Activated T-cell treated with anti-CD3 and anti-CD28 coated beads, Interleukin-2, amount 50 U/mL, for 72 hours (primary cell): ENCODE measurements around the gene BLOC1S4. TPM values are rescaled to one million over a fixed set of nuclear protein-coding genes. Genes with fewer than 3 reads are reported as not detected.
"Not testable (repeated sequence)": the region's sequence is repeated elsewhere in the genome, so short reads cannot be mapped to it uniquely, and the experiment has no call there.

Experiments used
- ATAC-seq, 2 donors: fragments of 150-1000 bp; cut with Tn5 transposase; replicated peaks in 1 of 2; 2 replicates each; pipeline ENCODE4 v1.10.0; 2021; ENCODE audit warnings: moderate library complexity in 2 of 2, mild to moderate bottlenecking in 1 of 2
- DNase-seq, 2 donors: peaks; one replicate each; pipeline ENCODE4 v3.0.0; 2021 to 2022; ENCODE audit warnings: mixed read lengths in 1 of 2
- H3K27ac Mint-ChIP-seq: one replicate; pipeline ENCODE4 v1.8.0; 2022; ENCODE audit warnings: mild to moderate bottlenecking, moderate library complexity, mixed read lengths
- H3K27me3 Mint-ChIP-seq: one replicate; pipeline ENCODE4 v1.8.0; 2022; ENCODE audit warnings: low read depth, mixed read lengths
- H3K36me3 Mint-ChIP-seq, 2 donors: one replicate each; pipeline ENCODE4 v1.8.0; 2022; ENCODE audit warnings: mixed read lengths in 2 of 2, mild to moderate bottlenecking in 1 of 2; ENCODE audit not compliant: insufficient read depth in 2 of 2
- H3K4me1 Mint-ChIP-seq: one replicate; pipeline ENCODE4 v1.8.0; 2022; ENCODE audit warnings: low read depth, mixed read lengths
- H3K4me3 Mint-ChIP-seq, 2 donors: one replicate each; pipeline ENCODE4 v1.8.0; 2022; ENCODE audit warnings: mild to moderate bottlenecking in 2 of 2, mixed read lengths in 2 of 2, moderate library complexity in 2 of 2
- H3K9me3 Mint-ChIP-seq, 2 donors: one replicate each; pipeline ENCODE4 v1.8.0; 2022; ENCODE audit warnings: mixed read lengths in 2 of 2
- total RNA-seq, 2 donors: library from RNA; stranded (reverse); gene quantifications; one replicate each; pipeline ENCODE4 v1.2.3, GENCODE V29; 2022

BLOC1S4 gene
- 10 to 100 TPM; 14.1 to 14.6 TPM for total RNA-seq

GRCh38 chr4:6716018-6716911, at the start of gene BLOC1S4:
TSS of gene BLOC1S4 (plus strand) at chr4:6716174. CDS start at chr4:6716210, 36 bp downstream.
- DNase-seq (peak; percentile 90 to 91), ATAC-seq (peak; percentile 86 to 89)
- Mint-ChIP-seq H3K9me3 (no peaks in the 10 kb centered on the region), H3K27me3 (no peaks in the 10 kb centered on the region), H3K27ac (peak within 1 kb of the TSS; percentile 95), H3K36me3 (peaks cover 0 to 2% of the 10 kb centered on the region in 2 donors), H3K4me3 (peak within 1 kb of the TSS; percentile 87 to 93), H3K4me1 (peaks cover 42% of the 10 kb centered on the region)

GRCh38 chr4:6668391-6668790, 47.6 kb upstream of the BLOC1S4 start:
- Mint-ChIP-seq H3K4me1 (peaks cover 4% of the 10 kb centered on the region), H3K27me3 (peaks cover 2% of the 10 kb centered on the region)

GRCh38 chr4:6671648-6672047, 44.3 kb upstream of the BLOC1S4 start:
- H3K27me3 Mint-ChIP-seq: no peaks in the 10 kb centered on the region
- peaks cover 15 to 20% of the 10 kb centered on the region in 2 donors for H3K36me3 Mint-ChIP-seq
- ATAC-seq: no peak
- H3K27ac Mint-ChIP-seq: no peak overlapping the region
- no peak for DNase-seq
- H3K9me3 Mint-ChIP-seq: no peaks in the 10 kb centered on the region
- H3K4me1 Mint-ChIP-seq: peaks cover 25% of the 10 kb centered on the region
- no peak overlapping the region for H3K4me3 Mint-ChIP-seq

More at GRCh38 chr4:6668391-6668790, 47.6 kb upstream of the BLOC1S4 start:
- no peak for ATAC-seq
- H3K4me3 Mint-ChIP-seq: no peak overlapping the region
- no peaks in the 10 kb centered on the region for H3K9me3 Mint-ChIP-seq
- DNase-seq: no peak
- H3K27ac Mint-ChIP-seq: no peak overlapping the region
- H3K36me3 Mint-ChIP-seq: peaks cover 0 to under 1% of the 10 kb centered on the region in 2 donors

GRCh38 chr4:6672131-6672530, 43.8 kb upstream of the BLOC1S4 start:
- peaks cover 30% of the 10 kb centered on the region for H3K4me1 Mint-ChIP-seq
- no peak overlapping the region for H3K4me3 Mint-ChIP-seq
- no peaks in the 10 kb centered on the region for H3K9me3 Mint-ChIP-seq
- H3K27me3 Mint-ChIP-seq: no peaks in the 10 kb centered on the region
- no peak overlapping the region for H3K27ac Mint-ChIP-seq
- H3K36me3 Mint-ChIP-seq: peaks cover 17 to 22% of the 10 kb centered on the region in 2 donors
- no peak for ATAC-seq
- no peak for DNase-seq

GRCh38 chr4:6672541-6673190, 43.3 kb upstream of the BLOC1S4 start:
- not testable (repeated sequence) for ATAC-seq, H3K27me3 Mint-ChIP-seq, H3K9me3 Mint-ChIP-seq, H3K27ac Mint-ChIP-seq, DNase-seq
- Mint-ChIP-seq H3K36me3 (peaks cover 18 to 22% of the 10 kb centered on the region in 2 donors), H3K4me1 (peaks cover 35% of the 10 kb centered on the region), H3K4me3 (peak overlapping the region in 1 of 2 donors; percentile 80)

- H3K4me1 Mint-ChIP-seq: peaks cover 37% of the 10 kb centered on the region
- H3K4me3 Mint-ChIP-seq: peak overlapping the region; percentile 79 to 80
- H3K27me3 Mint-ChIP-seq, H3K9me3 Mint-ChIP-seq: not testable (repeated sequence)
- DNase-seq (peak; percentile 64 to 65), ATAC-seq (peak; percentile 12 to 23)
- H3K27ac Mint-ChIP-seq: peak overlapping the region; percentile 95
- peaks cover 18 to 22% of the 10 kb centered on the region in 2 donors for H3K36me3 Mint-ChIP-seq
Observed at GRCh38 chr4:6673191-6673659, 42.7 kb upstream of the BLOC1S4 start.

- H3K4me1 Mint-ChIP-seq: peaks cover 41% of the 10 kb centered on the region
- peaks cover 18 to 25% of the 10 kb centered on the region in 2 donors for H3K36me3 Mint-ChIP-seq
- DNase-seq (peak; percentile 94 to 96), ATAC-seq (peak; percentile 76 to 80)
- H3K27ac Mint-ChIP-seq: peak overlapping the region; percentile 95
- peak overlapping the region; percentile 79 to 80 for H3K4me3 Mint-ChIP-seq
- H3K9me3 Mint-ChIP-seq: no peaks in the 10 kb centered on the region
- H3K27me3 Mint-ChIP-seq: no peaks in the 10 kb centered on the region
Observed at GRCh38 chr4:6673660-6674499, 42.1 kb upstream of the BLOC1S4 start.

- H3K27me3 Mint-ChIP-seq: no peaks in the 10 kb centered on the region
- ATAC-seq (peak; percentile 39 to 52), DNase-seq (peak; percentile 66 to 74)
- peak overlapping the region; percentile 79 to 80 for H3K4me3 Mint-ChIP-seq
- peak overlapping the region; percentile 85 for H3K27ac Mint-ChIP-seq
- peaks cover 0 to 3% of the 10 kb centered on the region in 2 donors for H3K9me3 Mint-ChIP-seq
- peaks cover 18 to 29% of the 10 kb centered on the region in 2 donors for H3K36me3 Mint-ChIP-seq
- peaks cover 43% of the 10 kb centered on the region for H3K4me1 Mint-ChIP-seq
Observed at GRCh38 chr4:6674500-6675149, 41.3 kb upstream of the BLOC1S4 start.

- Mint-ChIP-seq H3K4me3 (peak overlapping the region; percentile 79 to 80), H3K27ac (peak overlapping the region; percentile 85), H3K27me3 (no peaks in the 10 kb centered on the region), H3K9me3 (peaks cover 0 to 3% of the 10 kb centered on the region in 2 donors), H3K36me3 (peaks cover 18 to 37% of the 10 kb centered on the region in 2 donors), H3K4me1 (peaks cover 59% of the 10 kb centered on the region)
- ATAC-seq: no peak
- DNase-seq: no peak
Observed at GRCh38 chr4:6676722-6677558, 39.0 kb upstream of the BLOC1S4 start.

- DNase-seq: no peak
- H3K36me3 Mint-ChIP-seq: peaks cover 9 to 27% of the 10 kb centered on the region in 2 donors
- ATAC-seq: no peak
- no peaks in the 10 kb centered on the region for H3K27me3 Mint-ChIP-seq
- H3K4me3 Mint-ChIP-seq: no peak overlapping the region
- peaks cover 0 to 3% of the 10 kb centered on the region in 2 donors for H3K9me3 Mint-ChIP-seq
- H3K27ac Mint-ChIP-seq: peak overlapping the region; percentile 32
- peaks cover 48% of the 10 kb centered on the region for H3K4me1 Mint-ChIP-seq
Observed at GRCh38 chr4:6680372-6681034, 35.5 kb upstream of the BLOC1S4 start.

- DNase-seq (no peak), ATAC-seq (no peak)
- H3K27ac Mint-ChIP-seq: no peak overlapping the region
- H3K4me3 Mint-ChIP-seq: no peak overlapping the region
- H3K4me1 Mint-ChIP-seq: peaks cover 45% of the 10 kb centered on the region
- H3K36me3 Mint-ChIP-seq: peaks cover 5 to 21% of the 10 kb centered on the region in 2 donors
- peaks cover 0 to 3% of the 10 kb centered on the region in 2 donors for H3K9me3 Mint-ChIP-seq
- H3K27me3 Mint-ChIP-seq: no peaks in the 10 kb centered on the region
Observed at GRCh38 chr4:6681191-6681590, 34.8 kb upstream of the BLOC1S4 start.
